Tibial nerve (tissue), 4 donors: ENCODE results near the gene TMEM238L. TPM values are rescaled to one million over a fixed set of nuclear protein-coding genes. Genes with fewer than 3 reads are reported as not detected.

Source experiments
- DNase-seq, 2 donors: peaks; one replicate each; pipeline ENCODE4 v3.0.0-alpha.2; 2019; ENCODE audit warnings: low spot score in 2 of 2
- H3K27ac ChIP-seq, 4 donors: fragments of 200-600 bp; sonication (generic) in 3 of 4; one replicate each; pipeline ENCODE4 v1.5.1; 2017 to 2019; ENCODE audit warnings: mild to moderate bottlenecking in 1 of 4
- H3K27me3 ChIP-seq, 2 donors: fragments of 200-600 bp; sonication (generic) in 1 of 2; one replicate each; pipeline versions ENCODE4 v1.5.1 to v1.6.0; 2017 to 2019
- H3K36me3 ChIP-seq, 3 donors: fragments of 200-600 bp; sonication (generic); one replicate each; pipeline ENCODE4 v1.5.1; 2018 to 2019
- H3K4me1 ChIP-seq, 4 donors: fragments of 200-600 bp; sonication (generic) in 3 of 4; one replicate each; pipeline ENCODE4 v1.5.1; 2017 to 2019
- H3K4me3 ChIP-seq, 4 donors: fragments of 200-600 bp; sonication (generic) in 3 of 4; one replicate each; pipeline ENCODE4 v1.5.1; 2017 to 2019; ENCODE audit warnings: mild to moderate bottlenecking in 1 of 4, moderate library complexity in 1 of 4
- H3K9me3 ChIP-seq, 4 donors: fragments of 200-600 bp; sonication (generic) in 3 of 4; one replicate each; pipeline ENCODE4 v1.5.1; 2017 to 2019
- CTCF ChIP-seq, 5 experiments: fragments of 200-600 bp in 3 of 5; fragments of 450-650 bp in 2 of 5; sonication (generic) in 3 of 5; IDR thresholded peaks; one replicate each; pipeline ENCODE4 v1.5.1; 2016 to 2019; ENCODE audit warnings: antibody characterized with exemption in 5 of 5, mild to moderate bottlenecking in 3 of 5, moderate library complexity in 2 of 5
- EP300 ChIP-seq, 2 donors: sonication (generic); formaldehyde crosslinking; IDR thresholded peaks; one replicate each; pipeline ENCODE4 v1.6.1; 2017; ENCODE audit warnings: antibody characterized with exemption in 2 of 2, mild to moderate bottlenecking in 1 of 2
- POLR2A ChIP-seq, 2 donors: fragments of 450-650 bp; IDR thresholded peaks; one replicate each; pipeline ENCODE4 v1.6.1; 2017; ENCODE audit warnings: antibody characterized with exemption in 2 of 2, mild to moderate bottlenecking in 2 of 2, moderate library complexity in 2 of 2
- WGBS, 2 donors: methylation state at CpG; one replicate each; pipeline ENCODE4 v1.1.5; 2018; 5-methylcytosine and 5-hydroxymethylcytosine counted together
- total RNA-seq, 4 donors: library from RNA; depleted of rRNA; stranded (reverse); fragments of >200 nt; gene quantifications; one replicate each; pipeline ENCODE4 v1.1.0, GENCODE V29; 2016

Gene TMEM238L
- total RNA-seq, 4 donors from 2014 or later: not detected

- Histone ChIP-seq H3K4me1 (peaks cover 0 to 24% (median 4%) of the 10 kb centered on the region in 4 donors), H3K27ac (no peak overlapping the region), H3K27me3 (no peaks in the 10 kb centered on the region), H3K9me3 (no peaks in the 10 kb centered on the region), H3K4me3 (no peak overlapping the region), H3K36me3 (no peaks in the 10 kb centered on the region)
- TF ChIP-seq EP300 (IDR thresholded peaks at IDR 0.05) (no peak), CTCF (IDR thresholded peaks at IDR 0.05) (no peak), POLR2A (IDR thresholded peaks at IDR 0.05) (no peak)
- 63 to 66% methylated on average over 4 of the region's 4 CpGs for WGBS, 2 donors
- no peak for DNase-seq
Observed at GRCh38 chr17:10842658-10843057, 38.8 kb upstream of the TMEM238L start.

GRCh38 chr17:10838682-10839081, 34.8 kb upstream of the TMEM238L start:
- WGBS, 2 donors: 79 to 80% methylated on average over 5 of the region's 5 CpGs
- no peak overlapping the region for H3K4me3 ChIP-seq

GRCh38 chr17:10837921-10838320, 34.0 kb upstream of the TMEM238L start, which contains the start of gene PIRT:
Gene PIRT (minus strand): TSS chr17:10838087. CDS start chr17:10825645, 12,442 bp downstream.
- DNase-seq: no peak
- no peaks in the 10 kb centered on the region for H3K4me1 ChIP-seq
- WGBS, 2 donors: 63 to 66% methylated on average over 8 of the region's 8 CpGs
- no peaks in the 10 kb centered on the region for H3K36me3 ChIP-seq
- TF ChIP-seq EP300 (IDR thresholded peaks at IDR 0.05) (no peak), CTCF (IDR thresholded peaks at IDR 0.05) (no peak), POLR2A (IDR thresholded peaks at IDR 0.05) (no peak)
- no peak within 1 kb of the TSS for H3K27ac ChIP-seq
- H3K9me3 ChIP-seq: no peaks in the 10 kb centered on the region
- H3K4me3 ChIP-seq: no peak within 1 kb of the TSS
- H3K27me3 ChIP-seq: no peaks in the 10 kb centered on the region

More at GRCh38 chr17:10838682-10839081, 34.8 kb upstream of the TMEM238L start:
- H3K27ac ChIP-seq: no peak overlapping the region
- H3K36me3 ChIP-seq: no peaks in the 10 kb centered on the region
- peaks cover 0 to 4% (median 0%) of the 10 kb centered on the region in 4 donors for H3K4me1 ChIP-seq
- H3K9me3 ChIP-seq: no peaks in the 10 kb centered on the region
- DNase-seq: no peak
- no peaks in the 10 kb centered on the region for H3K27me3 ChIP-seq
- TF ChIP-seq CTCF (IDR thresholded peaks at IDR 0.05): no peak

- Histone ChIP-seq H3K36me3 (no peaks in the 10 kb centered on the region), H3K27ac (no peak overlapping the region), H3K27me3 (no peaks in the 10 kb centered on the region), H3K4me1 (no peaks in the 10 kb centered on the region), H3K4me3 (no peak overlapping the region), H3K9me3 (no peaks in the 10 kb centered on the region)
- 82 to 85% methylated on average over 15 of the region's 15 CpGs for WGBS, 2 donors
- no peak for DNase-seq
- TF ChIP-seq CTCF (IDR thresholded peaks at IDR 0.05) (no peak), POLR2A (IDR thresholded peaks at IDR 0.05) (no peak), EP300 (IDR thresholded peaks at IDR 0.05) (no peak)
Observed at GRCh38 chr17:10836966-10837590, 33.2 kb upstream of the TMEM238L start.

GRCh38 chr17:10836145-10836544, 32.2 kb upstream of the TMEM238L start:
- H3K4me3 ChIP-seq: no peak overlapping the region
- 79 to 84% methylated on average over 7 of the region's 7 CpGs for WGBS, 2 donors
- no peaks in the 10 kb centered on the region for H3K36me3 ChIP-seq
- no peak overlapping the region for H3K27ac ChIP-seq
- no peak for TF ChIP-seq POLR2A (IDR thresholded peaks at IDR 0.05)
- no peak for TF ChIP-seq EP300 (IDR thresholded peaks at IDR 0.05)
- no peak for TF ChIP-seq CTCF (IDR thresholded peaks at IDR 0.05)
- H3K9me3 ChIP-seq: no peaks in the 10 kb centered on the region
- no peak for DNase-seq
- no peaks in the 10 kb centered on the region for H3K4me1 ChIP-seq
- no peaks in the 10 kb centered on the region for H3K27me3 ChIP-seq
